Lower leg skin (tissue), 4 donors: Measurements from ENCODE around the gene UBR4. TPM values are rescaled to one million over a fixed set of nuclear protein-coding genes. Genes with fewer than 3 reads are reported as not detected.

ENCODE experiments used
- DNase-seq, 2 donors: peaks; one replicate each; pipeline ENCODE4 v3.0.0-alpha.2; 2019; ENCODE audit warnings: low spot score in 2 of 2
- H3K4me3 ChIP-seq: fragments of 200-600 bp; sonication (generic); 2 replicates; pipeline ENCODE4 v1.5.1; 2017; ENCODE audit warnings: mild to moderate bottlenecking, low read depth; ENCODE audit not compliant: poor library complexity, severe bottlenecking
- POLR2A ChIP-seq, 2 donors: fragments of 450-650 bp; IDR thresholded peaks; one replicate each; pipeline ENCODE4 v1.6.1; 2016 to 2017; ENCODE audit warnings: antibody characterized with exemption in 2 of 2, mild to moderate bottlenecking in 1 of 2, moderate library complexity in 1 of 2
- WGBS, 2 donors: methylation state at CpG; one replicate each; pipeline ENCODE4 v1.1.5; 2018; 5-methylcytosine and 5-hydroxymethylcytosine counted together
- intact Hi-C: fragments of 100-400 bp; cut with DNase I; formaldehyde crosslinking; loops from one replicate; pipeline ENCODE4 v1.15.0; 2023; ENCODE audit warnings: low total_unique reads
- total RNA-seq, 4 donors: library from RNA; depleted of rRNA; stranded (reverse); fragments of >200 nt; gene quantifications; one replicate each; pipeline ENCODE4 v1.1.0, GENCODE V29; 2016
- TF ChIP-seq, protein P1 (sequence below), 3 donors: fragments of 450-650 bp; IDR thresholded peaks; one replicate each; pipeline ENCODE4 v1.5.1; 2016; ENCODE audit warnings: antibody characterized with exemption in 3 of 3, mild to moderate bottlenecking in 3 of 3, moderate library complexity in 2 of 3

UBR4 gene
- total RNA-seq, 4 donors from 2014 or later: 255 to 380 (median 329) TPM

DNA sequence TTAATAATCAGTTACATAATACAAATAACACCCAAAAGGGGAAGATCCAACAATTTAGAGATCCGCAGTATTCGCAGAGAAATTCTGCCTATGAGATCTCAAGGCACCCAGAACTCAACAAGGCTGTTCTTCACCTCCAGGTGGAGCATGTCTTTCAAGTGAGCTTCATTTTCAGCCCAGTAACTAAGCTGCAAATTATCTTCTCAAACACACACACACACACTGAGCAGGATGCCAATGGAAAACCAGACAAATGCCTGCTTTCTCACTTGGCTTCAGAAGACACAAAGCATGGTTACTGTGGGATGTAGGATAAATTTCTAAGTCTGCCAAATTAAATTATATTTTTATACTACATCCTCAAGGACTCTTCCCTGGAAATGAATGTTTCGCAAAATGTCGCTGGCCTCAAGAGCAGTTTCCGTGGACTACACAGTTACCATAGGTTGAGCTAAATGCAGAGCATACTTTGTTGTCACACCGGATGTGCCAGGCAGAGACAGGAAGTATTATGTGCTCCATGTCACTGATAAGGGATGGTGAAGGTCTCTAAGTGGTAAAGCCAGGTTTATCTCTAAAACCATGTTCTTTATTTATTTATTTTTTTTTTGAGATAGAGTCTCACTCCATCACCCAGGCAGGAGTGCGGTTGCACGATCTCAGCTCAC is 30.3 kb downstream of the UBR4 start:
- WGBS, 2 donors: 81 to 89% methylated on average over 8 of the region's 8 CpGs

DNA sequence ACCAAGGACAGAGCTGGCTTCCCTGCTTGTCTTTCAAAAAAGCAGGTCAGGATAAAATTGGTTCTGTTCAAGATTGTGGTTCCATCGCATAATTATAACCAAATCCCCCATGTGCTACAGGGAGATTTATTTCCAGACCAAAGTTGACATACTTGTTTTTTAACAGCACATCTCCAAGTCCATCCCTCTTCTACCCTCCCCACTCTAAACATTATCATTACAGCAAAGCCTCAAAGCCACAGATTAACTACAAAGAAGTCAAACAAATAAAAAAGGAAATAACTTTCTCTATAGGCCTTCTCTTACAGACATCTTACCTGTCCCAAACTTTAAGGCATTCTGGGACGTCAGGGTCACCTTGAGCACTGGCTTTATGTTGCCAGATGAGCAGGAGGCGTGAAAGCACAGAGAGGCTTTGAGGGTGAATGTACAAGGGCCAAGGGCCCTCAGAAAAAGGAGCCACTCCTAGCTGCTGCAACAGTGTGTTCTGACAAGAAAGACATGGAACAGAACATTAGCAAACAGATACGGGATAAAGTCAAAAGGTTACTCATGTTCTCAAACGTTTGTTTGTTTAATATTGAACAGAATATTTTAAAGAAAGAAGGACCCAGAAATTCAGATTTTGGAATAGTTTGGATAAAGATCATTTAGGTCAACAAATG is 31.2 kb downstream of the UBR4 start:
- no peak for DNase-seq
- TF ChIP-seq, protein P1, sequence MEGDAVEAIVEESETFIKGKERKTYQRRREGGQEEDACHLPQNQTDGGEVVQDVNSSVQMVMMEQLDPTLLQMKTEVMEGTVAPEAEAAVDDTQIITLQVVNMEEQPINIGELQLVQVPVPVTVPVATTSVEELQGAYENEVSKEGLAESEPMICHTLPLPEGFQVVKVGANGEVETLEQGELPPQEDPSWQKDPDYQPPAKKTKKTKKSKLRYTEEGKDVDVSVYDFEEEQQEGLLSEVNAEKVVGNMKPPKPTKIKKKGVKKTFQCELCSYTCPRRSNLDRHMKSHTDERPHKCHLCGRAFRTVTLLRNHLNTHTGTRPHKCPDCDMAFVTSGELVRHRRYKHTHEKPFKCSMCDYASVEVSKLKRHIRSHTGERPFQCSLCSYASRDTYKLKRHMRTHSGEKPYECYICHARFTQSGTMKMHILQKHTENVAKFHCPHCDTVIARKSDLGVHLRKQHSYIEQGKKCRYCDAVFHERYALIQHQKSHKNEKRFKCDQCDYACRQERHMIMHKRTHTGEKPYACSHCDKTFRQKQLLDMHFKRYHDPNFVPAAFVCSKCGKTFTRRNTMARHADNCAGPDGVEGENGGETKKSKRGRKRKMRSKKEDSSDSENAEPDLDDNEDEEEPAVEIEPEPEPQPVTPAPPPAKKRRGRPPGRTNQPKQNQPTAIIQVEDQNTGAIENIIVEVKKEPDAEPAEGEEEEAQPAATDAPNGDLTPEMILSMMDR (IDR thresholded peaks at IDR 0.05): no peak
- TF ChIP-seq POLR2A (IDR thresholded peaks at IDR 0.05): no peak
- H3K4me3 ChIP-seq: no peak overlapping the region
- intact Hi-C loops: no loop called here
- 69 to 72% methylated on average over 5 of the region's 5 CpGs for WGBS, 2 donors

More for the DNA sequence above, 30.3 kb downstream of the UBR4 start:
- intact Hi-C loops: no loop called here
- no peak for DNase-seq
- H3K4me3 ChIP-seq: no peak overlapping the region
- TF ChIP-seq, protein P1 (IDR thresholded peaks at IDR 0.05): no peak
- TF ChIP-seq POLR2A (IDR thresholded peaks at IDR 0.05): no peak

DNA sequence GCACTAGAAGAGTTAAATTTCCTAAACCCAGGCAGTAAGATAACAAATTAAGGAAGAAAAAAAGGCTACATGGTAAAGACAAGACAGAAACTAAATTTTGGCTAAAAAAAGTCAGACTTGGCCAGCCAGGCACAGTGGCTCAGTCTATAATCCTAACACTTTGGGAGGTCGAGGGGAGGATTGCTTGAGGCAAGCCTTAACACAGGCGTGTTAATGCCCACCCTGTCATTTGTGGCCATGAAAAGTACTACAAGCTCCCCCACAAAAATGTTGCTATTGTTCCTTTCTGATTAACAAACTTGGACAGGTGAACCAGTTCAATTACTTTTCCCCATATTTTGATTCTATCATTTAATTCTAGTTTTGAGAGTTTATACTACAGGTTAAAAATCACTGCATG is 32.3 kb downstream of the UBR4 start:
- TF ChIP-seq, protein P1 (IDR thresholded peaks at IDR 0.05): no peak
- TF ChIP-seq POLR2A (IDR thresholded peaks at IDR 0.05): no peak
- no peak overlapping the region for H3K4me3 ChIP-seq
- intact Hi-C loops: no loop called here
- WGBS, 2 donors: 68 to 69% methylated on average over 2 of the region's 2 CpGs
- DNase-seq: no peak

DNA sequence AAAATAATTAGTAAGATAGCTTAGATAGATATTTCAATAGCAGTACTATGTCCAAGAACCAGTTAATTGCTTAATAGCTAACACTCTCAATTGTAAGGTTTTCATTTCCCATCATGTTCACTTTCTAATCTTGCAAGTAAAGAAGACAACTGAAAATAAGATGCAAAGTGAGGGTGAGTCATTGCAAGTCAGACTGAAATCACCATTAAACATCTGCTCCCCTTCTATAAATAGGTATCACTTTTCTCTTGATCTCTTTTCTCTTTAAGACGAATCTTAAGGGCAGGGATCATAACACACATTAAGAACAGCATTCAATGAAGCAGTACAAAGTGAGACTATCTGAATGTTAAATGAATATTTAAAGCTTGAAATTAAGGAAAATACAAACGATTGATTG is 40.4 kb downstream of the UBR4 start:
- WGBS, 2 donors: 62 to 68% methylated on average over 2 of the region's 2 CpGs
- intact Hi-C loops: no loop called here
- no peak overlapping the region for H3K4me3 ChIP-seq
- no peak for DNase-seq
- TF ChIP-seq, protein P1 (IDR thresholded peaks at IDR 0.05): no peak
- TF ChIP-seq POLR2A (IDR thresholded peaks at IDR 0.05): no peak

DNA sequence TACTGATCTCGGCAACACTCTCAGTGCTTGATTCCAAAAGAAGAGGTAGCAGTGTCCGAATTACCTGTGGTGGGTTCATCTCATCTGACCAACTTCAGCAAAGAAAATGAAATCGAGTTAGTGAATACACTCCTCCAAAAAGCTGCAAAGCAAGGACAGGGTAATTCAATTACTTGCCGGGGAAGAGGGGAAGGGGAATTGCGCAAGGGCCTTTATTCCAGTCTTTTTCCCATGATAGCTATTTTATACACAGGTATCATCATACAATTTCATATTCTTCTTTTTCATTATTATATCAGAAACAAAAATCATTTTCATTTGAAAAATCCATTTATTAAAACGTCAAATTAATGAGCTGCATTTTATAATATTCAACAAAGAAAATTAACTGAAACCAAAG is 42.9 kb downstream of the UBR4 start:
- 93 to 97% methylated on average over 6 of the region's 6 CpGs for WGBS, 2 donors
- TF ChIP-seq POLR2A (IDR thresholded peaks at IDR 0.05): no peak
- TF ChIP-seq, protein P1 (IDR thresholded peaks at IDR 0.05): no peak
- H3K4me3 ChIP-seq: no peak overlapping the region
- intact Hi-C loops: no loop called here
- no peak for DNase-seq
